Activated naive CD4-positive, alpha-beta T cell treated with anti-CD3 and anti-CD28 coated beads, Interleukin-2, amount 50 U/mL, for 72 hours (primary cell): ENCODE data around the gene EIF5B. TPM values are rescaled to one million over a fixed set of nuclear protein-coding genes. Genes with fewer than 3 reads are reported as not detected.

Experiments used
- ATAC-seq, 2 donors: fragments of 150-1000 bp; cut with Tn5 transposase; 2 replicates each; pipeline ENCODE4 v1.10.0; 2021; ENCODE audit warnings: mild to moderate bottlenecking in 2 of 2, moderate library complexity in 2 of 2
- DNase-seq, 2 donors: peaks; one replicate each; pipeline ENCODE4 v3.0.0; 2021 to 2022; ENCODE audit warnings: low spot score in 2 of 2
- H3K27ac Mint-ChIP-seq, 2 donors: one replicate each; pipeline ENCODE4 v1.8.0; 2022; ENCODE audit warnings: mild to moderate bottlenecking in 2 of 2, mixed read lengths in 2 of 2
- H3K36me3 Mint-ChIP-seq, 2 donors: one replicate each; pipeline ENCODE4 v1.8.0; 2022; ENCODE audit warnings: mixed read lengths in 2 of 2
- H3K9me3 Mint-ChIP-seq, 2 donors: one replicate each; pipeline ENCODE4 v1.8.0; 2022; ENCODE audit warnings: mixed read lengths in 2 of 2
- total RNA-seq, 2 donors: library from RNA; stranded (reverse); gene quantifications; one replicate each; pipeline ENCODE4 v1.2.3, GENCODE V29; 2022

Gene EIF5B
- total RNA-seq, 2 donors from 2014 or later, result 68.6 to 77.7 TPM

DNA sequence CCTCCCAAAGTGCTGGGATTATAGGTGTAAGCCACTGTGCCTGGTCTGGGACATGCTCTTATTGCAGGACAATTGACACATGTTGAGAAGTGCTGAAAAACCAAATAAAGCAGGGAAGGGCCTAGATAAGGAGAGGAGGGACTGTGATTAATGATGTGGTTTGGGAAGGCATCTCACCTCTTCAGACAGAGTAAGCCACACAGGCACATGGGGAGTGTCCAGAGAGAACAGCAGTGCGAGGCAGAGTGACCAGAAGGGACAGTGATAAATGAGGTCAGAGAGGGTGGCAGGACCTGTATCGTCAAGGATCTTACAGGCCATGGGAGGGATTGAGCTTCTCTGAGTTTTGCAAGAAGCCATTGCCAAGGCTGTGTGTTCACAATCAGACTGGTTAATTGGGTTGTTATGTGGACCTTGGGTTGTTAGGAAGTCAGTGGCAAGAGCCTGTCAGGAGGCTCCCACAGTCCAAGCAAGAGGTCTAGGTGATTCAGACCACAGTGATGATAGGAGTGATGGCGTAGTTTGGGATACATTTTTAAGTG is 58.5 kb downstream of the EIF5B start:
- ATAC-seq, result no peak
- Mint-ChIP-seq H3K36me3 (peaks cover 5 to 9% of the 10 kb centered on the region in 2 donors), H3K27ac (peak overlapping the region; percentile 17 to 81)

DNA sequence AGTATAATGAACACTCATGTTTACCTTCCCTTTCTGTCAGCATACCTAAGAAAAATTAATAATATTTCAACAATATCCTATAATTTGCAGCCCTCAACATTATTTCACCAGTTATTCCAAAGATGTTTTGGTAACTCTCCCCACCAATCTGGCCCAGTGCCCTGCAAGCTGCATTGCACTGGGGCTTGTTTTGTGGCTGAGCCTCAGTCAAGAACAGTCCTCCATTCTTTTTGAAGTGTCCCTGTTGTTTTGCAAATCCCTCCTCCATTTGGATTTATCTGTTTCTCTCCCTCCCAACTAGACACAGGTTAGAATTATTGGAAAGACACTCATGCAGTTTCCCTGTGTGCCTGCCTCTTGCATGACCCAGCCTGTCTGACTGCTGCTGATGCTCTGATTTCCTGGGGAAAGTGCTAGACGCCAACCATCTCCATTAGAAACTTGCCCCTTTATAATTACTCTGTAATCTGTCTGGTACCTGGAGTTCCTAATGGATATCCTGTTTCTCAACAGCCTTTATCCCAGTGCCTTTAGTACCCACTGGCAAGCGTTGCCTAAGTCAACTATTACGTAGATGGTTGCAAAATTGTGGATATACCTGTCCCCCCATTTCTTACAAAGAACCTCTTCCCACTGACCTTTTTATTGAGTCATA is 60.2 kb downstream of the EIF5B start:
- ATAC-seq (no peak), DNase-seq (no peak)
- H3K36me3 Mint-ChIP-seq, result peaks cover 6 to 9% of the 10 kb centered on the region in 2 donors
- H3K27ac Mint-ChIP-seq, result peak overlapping the region in 1 of 2 donors; percentile 17
- no peaks in the 10 kb centered on the region for H3K9me3 Mint-ChIP-seq

More for the DNA sequence above, 58.5 kb downstream of the EIF5B start:
- no peak for DNase-seq
- no peaks in the 10 kb centered on the region for H3K9me3 Mint-ChIP-seq

DNA sequence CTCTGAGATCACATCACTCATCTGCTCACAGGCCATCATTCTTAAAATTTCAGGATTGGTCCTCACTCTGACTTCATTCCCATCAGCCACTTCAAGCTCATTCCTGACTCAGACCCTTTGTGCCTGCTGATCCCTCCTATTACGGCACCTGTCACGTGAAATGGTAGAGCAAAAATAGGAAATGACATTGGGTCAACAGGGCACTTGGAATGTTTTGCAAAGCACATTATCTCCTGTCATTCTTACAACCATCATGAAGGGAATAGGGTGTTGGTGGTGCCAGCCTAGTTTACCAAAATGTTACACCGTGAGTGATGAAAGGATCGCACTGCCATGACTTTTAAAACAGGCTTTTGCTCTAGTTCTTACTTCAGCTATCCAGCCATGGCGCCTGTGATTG is 61.1 kb downstream of the EIF5B start:
- Mint-ChIP-seq H3K27ac (peak overlapping the region; percentile 55 to 80), H3K36me3 (peaks cover 9 to 15% of the 10 kb centered on the region in 2 donors), H3K9me3 (no peaks in the 10 kb centered on the region)
- DNase-seq (no peak), ATAC-seq (no peak)

- DNase-seq (no peak), ATAC-seq (no peak)
- Mint-ChIP-seq H3K36me3 (peaks cover 9 to 16% of the 10 kb centered on the region in 2 donors), H3K27ac (no peak overlapping the region), H3K9me3 (no peaks in the 10 kb centered on the region)
Observed at GRCh38 chr2:99399063-99399462, 61.9 kb downstream of the EIF5B start.

DNA sequence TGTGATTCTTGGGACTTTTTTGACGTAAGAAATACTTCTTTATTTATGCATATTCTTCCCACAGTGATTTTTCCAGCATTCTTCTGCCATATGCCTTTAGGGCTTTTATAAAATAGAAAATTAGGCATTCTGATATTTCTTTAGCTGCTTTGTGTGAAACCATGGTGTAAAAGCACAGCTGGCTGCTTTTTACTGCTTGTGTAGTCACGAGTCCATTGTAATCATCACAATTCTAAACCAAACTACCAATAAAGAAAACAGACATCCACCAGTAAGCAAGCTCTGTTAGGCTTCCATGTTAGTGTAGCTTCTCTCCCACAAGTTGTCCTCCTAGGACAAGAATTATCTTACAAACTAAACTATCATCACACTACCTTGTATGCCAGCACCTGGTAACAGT is 62.6 kb downstream of the EIF5B start:
- no peak for DNase-seq
- Mint-ChIP-seq H3K36me3 (peaks cover 9 to 16% of the 10 kb centered on the region in 2 donors), H3K9me3 (no peaks in the 10 kb centered on the region), H3K27ac (peak overlapping the region in 1 of 2 donors; percentile 26)
- ATAC-seq, result no peak

DNA sequence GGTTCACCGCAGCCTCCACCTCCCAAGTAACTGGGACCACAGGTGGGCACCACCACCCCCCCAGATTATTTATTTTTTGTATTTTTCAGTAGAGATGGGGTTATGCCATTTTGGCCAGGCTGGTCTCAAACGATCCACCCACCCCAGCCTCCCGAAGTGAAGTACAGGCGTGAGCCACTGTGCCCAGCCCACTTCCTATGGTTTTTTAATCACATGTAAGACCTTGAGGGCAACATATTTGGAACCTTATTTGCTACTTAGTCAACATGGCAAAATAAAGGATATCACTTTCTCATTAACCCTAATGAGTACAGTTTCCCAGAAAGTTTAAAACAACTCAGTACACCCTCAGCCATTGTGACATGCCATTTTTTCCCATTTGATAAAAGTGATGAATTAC is 64.7 kb downstream of the EIF5B start:
- ATAC-seq (no peak), DNase-seq (no peak)
- Mint-ChIP-seq H3K27ac (peak overlapping the region; percentile 58 to 84), H3K9me3 (no peaks in the 10 kb centered on the region), H3K36me3 (peaks cover 9 to 16% of the 10 kb centered on the region in 2 donors)

DNA sequence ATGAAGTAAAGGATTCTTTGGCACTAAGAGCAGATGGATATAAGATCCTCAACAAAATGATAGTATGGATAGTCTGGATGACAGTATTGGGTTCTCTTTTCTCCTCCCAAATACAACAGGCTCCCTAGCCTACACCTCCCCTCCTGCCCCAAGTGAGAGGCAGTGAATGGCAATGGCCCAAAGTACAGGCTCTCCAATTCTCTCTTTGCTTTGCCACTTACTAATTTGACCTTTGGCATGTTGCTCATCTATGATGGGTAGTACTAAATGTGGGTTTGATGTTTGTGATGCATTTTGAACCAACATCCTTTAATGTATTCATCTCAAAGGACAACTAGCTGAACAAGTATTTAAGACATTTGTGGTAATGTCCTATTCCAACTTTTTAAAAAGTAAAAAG is 65.9 kb downstream of the EIF5B start:
- no peak for DNase-seq
- peak; percentile 27 to 66 for ATAC-seq
- H3K9me3 Mint-ChIP-seq, result no peaks in the 10 kb centered on the region
- H3K36me3 Mint-ChIP-seq, result peaks cover 4 to 16% of the 10 kb centered on the region in 2 donors
- H3K27ac Mint-ChIP-seq, result peak overlapping the region; percentile 58 to 84

GRCh38 chr2:99403524-99403923 is 66.3 kb downstream of the EIF5B start:
- peak; percentile 31 to 36 for ATAC-seq
- peaks cover 0 to 16% of the 10 kb centered on the region in 2 donors for H3K36me3 Mint-ChIP-seq

DNA sequence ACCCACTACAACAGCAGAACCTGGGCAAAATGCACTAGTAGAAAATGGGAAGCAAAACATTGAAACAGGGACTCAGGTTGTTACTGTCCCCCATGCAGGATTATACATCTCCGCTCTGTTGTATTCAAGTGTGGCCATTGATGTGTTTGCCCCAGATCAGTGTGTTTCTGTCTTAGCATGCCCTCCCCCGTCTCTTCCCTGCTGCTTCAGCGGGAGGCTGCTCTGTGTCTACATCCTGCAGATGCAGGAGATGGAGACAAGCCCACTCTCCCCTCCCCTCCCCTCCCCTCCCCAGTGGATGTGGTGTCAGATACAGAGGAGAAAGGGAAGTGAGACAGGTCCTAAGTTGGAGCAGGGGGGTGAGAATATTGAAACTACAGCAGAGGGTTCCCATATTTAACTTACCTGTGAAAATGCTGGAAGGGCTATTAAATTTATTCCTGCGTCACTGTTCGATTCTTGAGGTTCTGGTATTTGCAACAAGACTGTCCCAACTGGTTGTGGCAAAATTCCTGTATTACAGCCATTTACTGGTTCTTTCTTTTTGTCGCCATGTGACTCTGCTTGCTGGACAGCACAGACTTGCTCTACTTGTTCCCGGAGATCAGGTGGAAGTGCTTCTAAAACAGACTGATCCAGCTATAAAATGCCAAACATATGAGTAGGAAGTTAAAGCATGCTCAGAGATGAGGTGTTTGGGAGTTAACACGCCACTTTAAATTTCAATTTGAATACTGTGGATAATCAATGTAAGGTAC is 67.0 kb downstream of the EIF5B start:
- no peak for ATAC-seq
- peaks cover 0 to 16% of the 10 kb centered on the region in 2 donors for H3K36me3 Mint-ChIP-seq
- H3K9me3 Mint-ChIP-seq, result no peaks in the 10 kb centered on the region
- peak overlapping the region; percentile 58 to 77 for H3K27ac Mint-ChIP-seq
- DNase-seq, result no peak

More at GRCh38 chr2:99403524-99403923, 66.3 kb downstream of the EIF5B start:
- DNase-seq, result no peak
- H3K9me3 Mint-ChIP-seq, result no peaks in the 10 kb centered on the region
- H3K27ac Mint-ChIP-seq, result peak overlapping the region; percentile 58 to 84

- Mint-ChIP-seq H3K27ac (peak overlapping the region in 1 of 2 donors; percentile 58), H3K36me3 (peaks cover 0 to 16% of the 10 kb centered on the region in 2 donors), H3K9me3 (no peaks in the 10 kb centered on the region)
- DNase-seq (no peak), ATAC-seq (no peak)
Observed at GRCh38 chr2:99404797-99405669, 67.8 kb downstream of the EIF5B start.

DNA sequence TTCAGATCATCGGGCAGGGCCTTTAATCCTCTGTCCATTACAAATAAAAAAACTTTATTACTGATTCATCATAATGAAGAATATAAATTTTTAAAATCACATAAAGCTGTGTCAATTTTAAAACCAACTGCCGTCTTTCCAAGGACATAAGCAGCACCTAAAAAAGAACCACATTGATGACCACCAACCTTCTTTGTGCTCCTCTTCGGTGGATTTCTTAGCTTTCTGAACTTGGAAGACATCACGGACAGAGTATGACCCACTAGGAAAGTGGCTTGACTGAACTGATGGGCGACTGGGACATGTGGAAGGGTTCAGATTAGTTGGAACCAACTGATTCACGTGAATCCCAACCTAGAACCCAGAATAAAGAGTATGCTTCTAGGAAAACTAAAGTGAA is 68.9 kb downstream of the EIF5B start:
- no peak for DNase-seq
- Mint-ChIP-seq H3K9me3 (no peaks in the 10 kb centered on the region), H3K36me3 (peaks cover 0 to 16% of the 10 kb centered on the region in 2 donors), H3K27ac (no peak overlapping the region)
- ATAC-seq, result no peak

DNA sequence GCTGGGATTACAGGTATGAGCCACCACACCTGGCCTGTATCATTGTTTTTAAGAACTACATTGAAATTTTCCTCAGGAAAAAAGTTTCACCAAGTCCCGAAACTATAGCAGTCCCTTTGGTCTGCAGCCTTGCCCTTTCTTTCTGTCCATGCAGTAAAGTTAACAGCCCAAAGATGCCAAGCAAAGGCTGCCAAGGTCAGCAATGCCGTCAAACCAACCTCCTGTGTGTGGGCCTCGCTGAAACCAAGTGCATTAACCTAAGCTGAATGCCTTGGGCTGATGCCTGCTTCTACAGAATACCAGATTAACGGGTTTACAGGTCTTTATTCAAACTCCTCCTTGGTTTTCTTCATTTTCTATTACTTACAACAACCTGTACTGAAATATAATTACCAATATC is 73.1 kb downstream of the EIF5B start:
- DNase-seq (no peak), ATAC-seq (no peak)
- H3K36me3 Mint-ChIP-seq, result peaks cover 0 to 4% of the 10 kb centered on the region in 2 donors
- H3K27ac Mint-ChIP-seq, result peak overlapping the region in 1 of 2 donors; percentile 53
- no peaks in the 10 kb centered on the region for H3K9me3 Mint-ChIP-seq

GRCh38 chr2:99414566-99414965 is 77.4 kb downstream of the EIF5B start:
- peak overlapping the region; percentile 6 to 60 for H3K27ac Mint-ChIP-seq

GRCh38 chr2:99417396-99417795 is 80.2 kb downstream of the EIF5B start:
- DNase-seq, result no peak
- Mint-ChIP-seq H3K27ac (peak overlapping the region in 1 of 2 donors; percentile 50), H3K9me3 (no peaks in the 10 kb centered on the region), H3K36me3 (peaks cover 4 to 6% of the 10 kb centered on the region in 2 donors)
- ATAC-seq, result no peak

More at GRCh38 chr2:99414566-99414965, 77.4 kb downstream of the EIF5B start:
- ATAC-seq, result no peak
- Mint-ChIP-seq H3K9me3 (no peaks in the 10 kb centered on the region), H3K36me3 (peaks cover 4% of the 10 kb centered on the region in 2 donors)
- no peak for DNase-seq

DNA sequence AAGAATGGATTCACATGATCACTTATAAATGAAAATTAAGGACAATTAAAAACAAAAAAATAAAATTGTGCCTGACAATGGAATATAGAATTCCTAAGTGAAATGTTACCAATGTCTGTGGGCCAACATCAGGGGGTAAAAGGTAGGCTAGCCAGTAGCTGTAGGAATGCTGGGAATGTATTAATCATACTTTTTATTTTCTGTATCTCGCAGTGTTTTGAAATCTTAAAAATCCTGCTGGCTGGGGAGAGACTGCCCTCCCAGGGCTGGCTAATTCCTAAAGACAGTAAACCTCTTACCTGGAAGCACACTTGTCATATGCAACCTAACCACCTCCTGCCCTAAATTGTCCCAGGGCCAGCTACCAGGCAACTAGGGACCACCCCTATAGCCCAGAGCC is 82.8 kb downstream of the EIF5B start:
- peaks cover 0 to 6% of the 10 kb centered on the region in 2 donors for H3K36me3 Mint-ChIP-seq
- DNase-seq (no peak), ATAC-seq (no peak)
- H3K9me3 Mint-ChIP-seq, result no peaks in the 10 kb centered on the region
- no peak overlapping the region for H3K27ac Mint-ChIP-seq

- H3K9me3 Mint-ChIP-seq, result no peaks in the 10 kb centered on the region
- peaks cover 0 to 6% of the 10 kb centered on the region in 2 donors for H3K36me3 Mint-ChIP-seq
- H3K27ac Mint-ChIP-seq, result peak overlapping the region in 1 of 2 donors; percentile 6
- no peak for DNase-seq
- no peak for ATAC-seq
Observed at GRCh38 chr2:99420751-99421299, 83.6 kb downstream of the EIF5B start.
